Kasumi-1 (cell line): ENCODE measurements around the gene ENTPD6.
"Not testable (repeated sequence)": the region's sequence is repeated elsewhere in the genome, so short reads cannot be mapped to it uniquely, and the experiment has no call there.

Experiments used
- DNase-seq, 2 experiments: peaks; one replicate each; lab custom pipeline; 2025; lab: John Stamatoyannopoulos, UW

ENTPD6 gene

DNA sequence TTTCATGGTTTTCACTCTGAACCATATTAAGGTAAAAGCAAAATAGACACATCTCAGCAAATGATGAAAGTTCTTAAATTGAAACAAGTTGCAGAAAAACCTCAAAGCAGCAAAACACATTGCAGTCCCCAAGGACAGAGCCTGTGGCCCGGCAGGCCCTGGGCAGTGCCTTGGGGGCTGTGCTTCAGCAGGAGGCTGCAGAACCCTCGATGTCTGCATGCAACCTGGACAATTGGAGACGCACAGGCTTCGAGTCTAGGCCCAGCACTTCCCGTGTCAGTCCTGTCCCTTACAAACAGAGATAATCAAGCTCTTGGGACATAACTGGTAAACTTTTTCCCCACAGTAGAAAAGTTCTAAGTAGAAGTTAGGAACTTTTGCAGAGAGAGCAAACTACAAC, 61.6 kb downstream of the ENTPD6 start:
- no peak for DNase-seq

DNA sequence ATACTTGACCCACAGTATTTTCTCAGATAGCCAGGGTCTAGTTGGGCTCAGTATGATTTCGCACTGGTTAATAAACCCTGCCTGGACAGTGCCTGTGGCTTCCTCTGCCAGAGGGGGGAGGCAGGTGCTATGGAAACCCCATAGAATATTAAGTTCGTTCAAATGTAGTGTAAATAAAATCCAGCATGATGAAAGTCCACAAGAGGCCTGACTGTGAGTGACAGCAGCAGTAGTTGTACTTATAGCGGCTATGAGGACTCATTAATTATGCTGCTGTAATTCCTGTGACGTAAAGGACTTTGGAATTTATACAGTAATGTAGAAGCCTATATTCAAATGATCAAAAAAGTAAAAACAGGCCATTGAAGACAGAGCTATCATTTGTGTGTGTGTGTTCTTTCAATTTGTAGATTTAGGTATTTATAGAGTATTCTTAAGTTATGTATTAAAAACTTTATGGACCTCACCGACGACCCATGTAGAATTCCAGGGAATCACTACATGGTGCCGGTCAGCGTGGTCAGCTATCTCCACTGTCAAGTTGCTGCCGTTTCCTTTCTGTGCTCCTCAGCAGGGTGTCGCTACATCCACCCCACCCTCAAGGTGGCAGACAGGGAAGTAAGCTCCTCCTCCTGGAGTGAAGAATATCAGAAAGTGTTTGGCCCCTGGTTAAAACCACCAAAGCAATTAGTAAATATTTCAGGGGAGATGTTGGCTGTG, 62.4 kb downstream of the ENTPD6 start:
- no peak for DNase-seq

DNA sequence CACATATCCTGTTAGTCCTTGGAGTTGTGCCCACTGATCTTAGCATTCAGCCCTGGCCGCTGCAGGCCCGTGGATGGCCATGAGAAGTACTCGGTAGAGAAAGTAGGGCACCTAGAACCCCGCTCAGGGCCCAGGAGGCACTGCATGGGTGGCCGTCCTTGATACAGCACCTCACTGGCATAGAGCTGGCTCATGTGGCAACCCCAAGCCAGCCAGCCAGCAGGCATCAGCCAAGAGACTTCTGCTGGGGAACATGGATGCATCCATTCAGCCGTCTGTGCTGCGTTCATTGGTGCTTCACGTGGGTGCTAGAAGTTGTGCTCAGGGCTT, 62.9 kb downstream of the ENTPD6 start:
- DNase-seq, result no peak

DNA sequence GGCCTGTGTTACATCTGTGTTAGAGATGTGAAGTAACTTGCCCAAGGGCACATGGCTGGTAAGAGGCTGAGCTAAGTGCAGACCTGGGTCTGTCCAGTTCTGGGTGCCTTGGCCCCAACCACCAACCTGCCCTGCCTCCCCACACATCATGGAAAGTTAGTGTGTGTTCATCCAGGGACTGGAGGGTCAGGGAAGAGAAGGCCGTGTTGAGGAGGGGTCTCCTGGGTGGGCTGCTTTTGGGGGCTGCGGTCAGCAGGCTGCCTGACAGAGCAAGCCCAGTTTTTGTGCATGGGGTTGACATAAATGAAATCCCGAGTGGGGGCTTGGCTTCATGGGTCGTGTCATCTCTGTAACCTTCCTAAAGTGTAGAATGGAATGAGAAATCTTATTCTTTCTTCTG, 63.3 kb downstream of the ENTPD6 start:
- DNase-seq, result no peak

DNA sequence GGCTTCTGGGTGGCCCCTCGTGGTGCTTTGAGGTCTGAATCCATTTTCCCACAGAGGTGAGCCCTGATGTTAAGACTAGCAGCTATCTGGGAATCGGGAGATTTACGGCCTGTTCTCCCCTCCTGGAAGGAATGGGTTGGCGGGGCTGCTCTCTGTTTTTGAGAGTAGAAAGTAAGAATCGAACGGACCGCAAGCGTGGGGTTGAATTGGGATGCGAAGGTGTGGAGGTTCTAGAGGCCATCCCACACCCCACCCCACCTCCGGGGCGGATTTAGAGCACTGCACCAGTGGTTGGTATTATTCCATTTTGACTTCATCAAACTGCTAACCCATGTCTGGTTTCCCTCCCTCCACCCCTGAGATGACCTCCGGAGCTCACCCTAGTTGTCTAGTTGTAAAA, 63.8 kb downstream of the ENTPD6 start:
- no peak for DNase-seq

DNA sequence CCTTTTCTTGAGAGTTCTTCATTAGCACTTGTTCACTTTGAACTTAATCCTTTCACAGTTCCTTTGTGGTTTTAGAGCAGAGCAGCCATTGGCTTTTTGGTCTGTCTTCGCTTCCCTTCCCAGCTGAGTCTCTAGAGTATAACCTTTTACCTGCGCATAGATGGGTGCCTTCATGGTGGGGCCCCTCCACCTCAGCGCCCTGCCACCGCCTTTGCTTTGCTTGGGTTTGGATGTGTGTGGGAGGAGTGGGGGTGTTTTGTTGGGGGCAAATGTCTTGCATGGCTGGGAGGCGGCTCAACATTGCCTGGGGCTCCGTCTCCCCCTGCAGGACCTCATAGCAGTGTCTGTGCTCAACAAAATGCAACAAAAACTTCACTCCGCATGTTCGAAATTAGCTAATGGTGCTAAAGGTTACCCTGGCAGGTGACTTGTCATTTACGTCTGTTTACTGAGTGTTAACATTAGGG, 64.3 kb downstream of the ENTPD6 start:
- no peak for DNase-seq

DNA sequence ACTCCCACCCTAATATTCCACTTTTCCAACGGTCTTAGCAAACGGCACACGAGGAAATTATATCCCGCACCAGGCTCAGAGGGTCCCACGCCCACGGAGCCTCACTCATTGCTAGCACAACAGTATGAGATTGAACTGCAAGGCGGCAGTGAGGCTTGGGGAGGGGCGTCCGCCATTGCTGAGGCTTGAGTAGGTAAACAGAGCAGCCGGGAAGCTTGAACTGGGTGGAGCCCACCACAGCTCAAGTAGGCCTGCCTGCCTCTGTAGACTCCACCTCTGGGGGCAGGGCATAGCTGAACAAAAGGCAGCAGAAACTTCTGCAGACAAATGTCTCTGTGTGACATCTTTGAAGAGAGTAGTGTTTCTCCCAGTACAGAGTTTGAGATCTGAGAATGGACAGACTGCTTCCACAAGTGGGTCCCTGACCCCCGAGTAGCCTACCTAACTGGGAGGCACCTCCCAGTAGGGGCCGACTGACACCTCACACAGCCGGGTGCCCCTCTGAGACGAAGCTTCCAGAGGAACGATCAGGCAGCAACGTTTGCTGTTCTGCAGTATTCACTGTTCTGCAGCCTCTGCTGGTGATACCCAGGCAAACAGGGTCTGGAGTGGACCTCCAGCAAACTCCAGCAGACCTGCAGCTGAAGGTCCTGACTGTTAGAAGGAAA, 65.4 kb downstream of the ENTPD6 start:
- not testable (repeated sequence) for DNase-seq

DNA sequence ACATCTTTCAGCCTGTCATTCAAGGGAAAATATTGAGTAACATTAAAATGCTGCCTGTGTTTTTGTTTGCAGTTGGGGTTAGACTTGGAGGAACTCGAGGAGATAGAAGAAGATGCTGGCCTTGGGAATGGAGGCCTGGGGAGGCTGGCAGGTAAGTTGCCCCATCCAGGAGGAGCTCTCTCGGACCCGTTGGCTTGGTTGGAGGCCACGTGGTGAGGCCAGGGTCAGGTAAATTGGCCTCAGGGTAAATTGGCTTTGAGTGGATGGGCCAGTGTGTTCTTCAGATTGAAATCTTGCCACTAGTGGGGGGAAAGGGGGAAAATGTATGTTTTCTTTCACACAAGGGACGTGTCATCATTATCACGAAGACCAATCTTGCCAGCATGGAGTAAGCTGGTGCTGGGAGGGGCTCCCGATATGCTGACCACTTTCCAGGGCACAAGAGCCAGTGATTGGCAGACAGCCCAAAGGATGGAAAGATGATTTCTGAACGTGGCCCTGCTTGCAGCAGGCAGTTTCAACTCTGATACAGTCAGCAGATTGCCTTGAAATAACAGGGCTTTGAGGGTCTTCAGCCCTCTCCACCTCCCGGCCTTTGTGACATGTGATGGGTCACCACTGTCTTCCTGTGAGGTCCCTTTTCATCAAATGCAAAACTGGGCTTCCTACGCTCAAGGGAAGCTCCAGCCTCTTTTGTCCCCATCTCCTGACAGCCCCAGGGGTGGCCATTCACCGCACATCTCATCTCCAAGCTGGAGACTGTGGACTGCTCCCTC, 73.7 kb downstream of the ENTPD6 start:
- no peak for DNase-seq

DNA sequence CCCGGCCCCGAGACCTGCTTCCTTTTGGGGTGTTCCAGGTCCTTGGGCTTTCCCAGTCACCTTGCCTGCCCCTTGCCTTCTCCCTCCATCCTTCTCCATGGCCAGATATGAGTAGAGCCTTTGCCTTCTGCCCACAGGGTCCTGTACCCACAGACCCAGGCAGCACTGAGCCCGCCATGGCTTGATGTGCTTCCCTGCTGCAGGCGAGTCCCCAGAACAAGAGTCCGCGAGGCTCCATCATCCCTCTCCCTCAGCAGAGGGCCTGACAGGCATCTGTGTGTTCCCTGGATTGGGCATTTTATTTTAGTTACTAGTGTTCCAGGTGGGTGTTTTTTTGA, 74.3 kb downstream of the ENTPD6 start:
- DNase-seq, result no peak

DNA sequence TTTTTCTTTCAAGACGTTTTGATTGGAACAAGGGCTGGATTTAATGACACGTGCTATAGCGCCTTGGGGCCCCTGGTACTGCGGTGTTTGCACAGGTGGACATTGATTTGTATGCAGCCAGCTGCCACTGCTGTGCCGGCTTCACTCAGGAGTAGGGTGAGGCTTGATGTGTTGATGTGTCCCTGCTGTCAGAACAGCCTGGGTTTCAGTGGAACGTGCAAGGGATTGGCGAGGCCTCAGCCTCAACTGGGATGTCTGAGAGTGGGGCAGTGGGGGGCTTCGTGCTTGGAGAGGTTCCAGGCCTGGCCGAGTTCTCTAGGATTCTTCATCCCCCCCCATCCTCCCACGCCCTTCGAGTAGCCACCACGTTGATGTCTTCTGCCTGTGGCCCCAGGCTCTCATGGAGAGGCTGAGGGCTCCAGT, 75.3 kb downstream of the ENTPD6 start:
- DNase-seq, result no peak

DNA sequence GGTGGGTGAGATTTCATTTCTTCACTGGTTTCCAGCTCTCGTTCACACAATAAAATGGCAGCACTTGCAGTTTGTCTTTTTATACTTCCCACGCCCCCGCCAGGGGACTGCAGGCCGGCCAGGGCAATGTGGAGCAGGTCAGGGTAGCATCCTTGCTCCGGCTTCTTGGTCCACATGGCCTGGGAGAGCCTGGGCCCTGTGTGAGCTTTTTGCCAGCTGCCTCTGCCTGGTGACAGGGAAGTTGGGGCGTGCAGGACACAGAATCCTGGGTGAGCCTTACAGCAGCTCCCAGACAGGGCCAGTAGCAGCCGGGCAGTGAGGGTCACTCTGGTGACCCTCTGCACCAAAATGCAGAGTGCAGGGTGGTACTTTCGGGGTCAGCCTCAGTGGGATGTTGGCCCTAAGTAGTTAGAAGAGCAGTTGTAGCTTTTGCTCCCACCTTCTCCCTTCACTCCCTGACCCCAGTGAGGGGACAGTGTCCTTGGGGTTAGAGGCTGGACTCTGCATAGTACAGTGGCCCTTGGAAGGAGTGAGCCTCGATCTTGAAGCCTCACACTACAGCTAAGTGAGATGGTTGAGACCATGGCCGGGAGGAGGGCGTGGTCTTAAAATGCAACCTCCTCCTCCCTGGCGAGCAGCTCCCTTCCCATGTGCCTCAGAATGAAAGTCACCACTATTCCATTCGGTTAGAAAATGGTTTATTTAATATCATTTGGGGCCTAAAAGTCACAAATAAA, 76.1 kb downstream of the ENTPD6 start:
- no peak for DNase-seq

DNA sequence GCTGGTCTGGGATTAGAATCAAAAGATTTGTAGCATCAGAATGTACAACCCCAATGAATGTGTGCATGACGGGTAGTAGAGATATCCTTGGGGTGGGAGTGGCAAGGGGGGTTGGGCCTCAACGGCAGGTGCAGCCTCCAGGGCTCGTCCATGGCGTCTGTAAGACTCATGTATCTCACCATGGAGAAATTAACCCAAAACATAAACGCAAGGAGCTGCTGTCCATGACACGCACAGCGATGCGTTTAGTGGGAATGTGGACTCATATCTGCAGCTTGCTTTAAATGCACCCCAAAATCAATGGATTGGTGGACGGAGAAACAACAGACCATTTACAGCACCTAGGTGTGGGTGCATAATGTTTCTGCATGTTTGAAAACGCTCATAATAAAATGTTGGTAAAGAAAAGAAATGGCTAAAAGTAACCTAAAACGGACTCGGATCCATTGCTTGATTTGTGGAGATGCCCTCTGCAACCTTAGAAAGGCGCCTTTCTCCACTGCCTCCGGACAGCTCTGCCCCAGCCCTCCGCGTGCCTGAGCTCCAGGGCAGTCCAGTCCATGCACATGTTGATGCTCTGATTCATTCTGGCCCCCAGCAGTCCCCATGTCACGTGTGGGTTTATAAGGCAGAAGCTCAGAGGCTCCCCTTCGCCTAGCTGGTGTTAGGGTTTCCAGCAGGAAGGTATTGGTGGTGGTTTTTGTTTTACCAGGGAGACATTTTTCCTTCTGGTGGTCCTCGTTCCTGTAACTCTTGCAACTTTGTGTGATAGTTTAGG, 76.9 kb downstream of the ENTPD6 start:
- DNase-seq, result no peak

DNA sequence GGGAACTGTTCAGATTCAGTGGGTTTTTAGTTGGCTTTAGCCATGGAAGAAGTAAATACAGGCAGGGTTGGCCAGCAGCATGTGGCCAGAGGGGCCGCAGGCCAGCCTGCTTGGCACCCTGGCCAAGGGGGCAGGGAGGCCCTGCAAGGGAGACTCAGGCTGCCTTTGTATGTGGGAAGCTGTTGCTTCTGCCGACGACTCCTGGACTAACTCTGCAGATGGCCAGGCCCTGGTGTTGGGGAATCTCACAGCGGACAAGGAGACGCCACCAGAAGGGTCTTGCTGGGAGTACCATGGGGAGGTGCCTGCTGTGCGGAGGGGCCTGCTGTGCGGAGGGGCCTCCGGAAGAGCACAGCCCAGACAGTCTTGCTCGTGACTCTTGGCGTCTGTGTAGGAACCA, 77.5 kb downstream of the ENTPD6 start:
- DNase-seq, result no peak

DNA sequence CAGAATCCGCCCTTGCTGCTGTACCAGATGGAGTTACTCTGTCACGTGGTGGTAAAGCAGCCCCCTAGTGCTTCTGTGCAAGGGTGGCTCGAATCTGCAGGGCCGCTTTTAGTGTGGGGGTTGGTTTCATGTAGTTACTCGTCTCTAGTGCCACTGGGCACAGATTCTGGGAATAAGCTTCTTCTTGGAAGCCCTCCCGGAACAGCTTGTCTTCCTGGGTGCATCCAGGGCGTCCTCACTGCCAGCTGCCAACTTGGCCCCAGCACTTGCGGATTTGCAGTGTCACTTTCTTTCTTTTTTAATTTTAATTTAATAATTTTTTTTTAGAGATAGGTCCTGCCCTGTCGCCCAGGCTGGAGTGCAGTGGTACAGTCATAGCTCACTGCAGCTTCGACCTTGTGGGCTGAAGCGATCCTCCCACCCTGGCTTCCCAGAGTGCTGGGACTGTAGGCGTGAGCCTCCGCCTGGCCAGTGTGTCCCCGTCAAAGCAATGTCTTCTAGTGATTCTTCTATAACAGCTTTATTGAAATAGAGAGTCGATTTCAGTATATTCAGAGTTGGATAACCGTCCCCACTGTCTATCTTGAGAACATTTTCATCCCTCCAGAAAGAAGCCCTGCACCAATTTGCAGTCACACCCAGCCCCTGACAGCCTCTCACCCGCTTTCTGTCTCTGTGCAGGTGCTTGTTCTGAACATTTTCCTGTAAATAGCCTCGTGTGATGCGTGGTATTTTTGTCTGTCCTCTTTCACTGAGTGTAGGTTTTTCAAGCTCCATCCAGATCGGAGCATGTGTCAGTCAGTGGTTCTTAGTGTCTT, 78.2 kb downstream of the ENTPD6 start:
- no peak for DNase-seq

DNA sequence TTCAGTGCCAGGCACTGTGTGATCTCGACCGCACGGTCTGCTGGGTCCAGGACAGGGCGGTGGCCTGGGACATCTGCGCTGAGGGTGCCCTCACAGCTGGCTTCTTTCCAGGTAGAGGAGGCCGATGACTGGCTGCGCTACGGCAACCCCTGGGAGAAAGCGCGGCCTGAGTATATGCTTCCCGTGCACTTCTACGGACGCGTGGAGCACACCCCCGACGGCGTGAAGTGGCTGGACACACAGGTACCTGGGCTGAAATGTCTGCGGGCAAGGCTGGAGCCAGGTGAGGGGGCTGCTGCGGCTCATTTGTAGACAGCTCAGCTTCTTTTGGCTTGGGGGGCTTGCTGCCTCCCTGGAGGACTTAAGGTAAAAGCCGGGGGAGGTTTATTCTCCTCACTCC, 79.0 kb downstream of the ENTPD6 start:
- DNase-seq, result no peak

DNA sequence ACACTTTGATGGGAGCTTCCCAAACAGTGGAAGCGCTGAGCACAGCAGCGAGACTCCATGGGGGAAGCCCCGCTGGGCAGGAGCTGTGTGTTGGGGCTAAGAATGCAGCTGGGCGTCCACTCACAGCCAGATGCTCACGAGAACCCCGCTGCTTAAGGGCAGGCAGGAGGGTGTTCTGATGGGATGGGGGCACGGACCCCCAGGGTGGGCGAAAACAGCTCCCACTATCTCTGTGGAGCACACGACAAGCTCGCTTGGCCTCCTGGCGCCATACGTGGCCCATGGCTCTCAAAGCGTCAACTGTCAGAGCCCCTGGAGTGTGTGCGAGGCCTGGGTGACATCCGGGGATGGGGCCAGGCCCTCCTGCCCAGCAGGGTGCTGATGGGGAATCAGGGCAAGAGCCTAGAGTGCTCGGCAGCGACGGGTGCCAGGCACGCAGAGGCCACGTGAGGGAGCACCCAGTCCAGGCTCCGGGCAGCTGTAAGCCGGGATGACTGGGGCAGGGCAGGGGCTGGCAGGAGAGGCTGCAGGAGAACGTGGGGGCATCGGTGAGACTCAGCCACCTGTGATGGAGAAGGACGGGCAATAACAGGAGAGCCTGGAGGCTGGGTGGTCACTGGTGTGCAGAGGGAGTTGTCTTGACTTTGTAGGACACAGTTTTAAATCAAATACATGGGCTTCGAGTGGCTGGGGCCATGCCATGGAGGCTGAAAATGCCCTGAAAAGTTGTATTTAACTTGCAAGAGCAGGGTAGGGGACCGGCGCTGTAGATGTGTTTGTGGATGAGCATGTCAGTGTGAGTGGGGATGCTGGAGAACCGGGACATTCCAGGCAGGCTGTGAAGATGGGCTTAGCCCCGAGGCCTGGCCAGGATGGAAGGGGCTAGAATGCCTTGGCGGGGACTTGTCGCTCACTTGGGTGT, 79.6 kb downstream of the ENTPD6 start:
- DNase-seq, result no peak

DNA sequence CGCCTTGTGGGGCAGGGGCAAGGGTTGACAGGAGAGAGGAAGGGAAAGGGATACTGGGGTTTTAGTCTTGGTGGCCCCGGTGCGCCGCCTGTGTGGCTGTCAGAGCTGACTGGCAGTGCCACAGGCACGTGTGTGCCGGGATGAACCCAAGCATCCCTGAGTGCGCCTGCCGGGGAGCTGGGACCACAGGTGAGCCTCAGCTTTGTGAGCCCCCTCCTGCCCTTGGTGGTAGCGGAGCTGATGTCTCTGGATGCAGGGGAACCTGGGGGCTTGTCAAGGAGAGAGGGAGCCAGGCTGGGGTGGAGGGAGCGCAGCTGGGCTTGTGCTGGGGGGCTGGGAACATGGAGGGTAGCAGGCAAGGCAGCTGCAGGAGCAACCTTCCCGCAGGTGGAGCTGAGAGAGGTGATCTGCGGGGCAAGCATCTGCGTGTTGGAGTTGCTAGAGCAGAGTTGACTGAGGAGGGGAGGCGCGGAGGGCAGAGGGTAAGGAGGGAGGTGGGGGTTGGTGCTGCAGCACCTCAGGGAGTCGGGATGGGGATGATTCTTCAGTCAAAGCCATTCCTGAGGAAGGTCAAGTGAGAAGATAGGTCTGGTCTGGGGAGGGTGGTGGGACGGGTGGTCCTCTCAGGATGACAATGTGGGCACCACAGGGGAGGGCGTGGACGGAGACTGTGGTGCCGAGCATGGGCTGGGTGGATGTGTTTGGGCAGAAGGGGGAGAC, 80.5 kb downstream of the ENTPD6 start:
- DNase-seq, result no peak
